ENCODE data around the gene ESCO1.

ESCO1 gene

DNA sequence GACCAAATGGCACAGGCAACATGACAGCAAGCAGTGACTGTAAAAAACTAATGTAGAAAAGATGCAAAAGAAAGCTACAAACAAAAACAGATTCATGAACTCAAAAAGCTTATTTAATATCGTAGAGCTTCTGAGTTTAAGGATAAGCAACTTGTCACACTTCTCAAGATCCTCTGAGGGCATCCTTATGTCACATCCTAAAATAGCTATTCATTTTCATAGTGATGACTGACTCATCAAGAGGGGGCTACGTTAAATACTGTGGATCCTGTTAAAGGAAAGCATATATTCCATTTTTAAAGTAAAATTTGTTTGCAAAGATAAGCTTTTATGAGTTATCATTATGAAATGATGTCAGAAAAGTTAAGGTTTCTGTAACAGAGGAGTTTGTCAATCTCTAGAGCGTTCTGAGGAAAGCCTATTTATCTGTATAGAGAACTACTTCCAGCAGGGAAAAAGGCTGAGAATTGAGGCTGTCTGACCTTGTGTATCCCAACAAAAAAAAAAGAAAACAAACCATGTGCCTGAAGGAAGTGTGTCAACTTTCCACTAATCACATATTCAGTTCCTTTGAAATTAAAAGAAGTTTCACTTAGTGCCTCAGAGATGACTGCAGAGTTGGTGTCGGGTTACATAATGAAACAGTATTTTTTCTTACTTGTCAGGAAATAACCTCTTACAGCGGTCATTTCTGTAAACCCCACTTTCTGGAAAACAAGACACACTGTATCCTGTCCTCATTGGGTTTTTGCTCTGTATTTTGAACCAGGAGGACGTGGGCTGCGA is 115.5 kb downstream of the ESCO1 start:
- no peak for DNase-seq

DNA sequence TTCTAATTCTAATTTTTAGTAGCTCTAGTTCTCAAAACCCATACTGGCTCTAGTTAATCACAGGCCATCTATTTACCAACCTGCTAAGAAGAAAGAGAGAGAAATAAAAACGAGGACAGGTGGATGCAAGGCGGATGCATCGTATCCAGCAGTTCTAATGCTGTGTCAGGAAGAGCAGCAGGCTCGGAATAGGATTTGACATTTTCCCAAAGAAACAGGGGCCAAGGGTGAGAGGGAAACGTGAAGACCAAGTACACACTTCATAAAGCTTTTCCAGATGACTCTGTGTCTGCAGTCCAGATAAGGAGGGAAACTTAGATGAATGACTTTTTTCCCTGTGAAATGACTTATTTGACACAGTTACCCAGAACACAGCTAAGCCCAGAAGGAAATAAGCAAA is 117.5 kb downstream of the ESCO1 start:
- no peak for DNase-seq

- DNase-seq: no peak
These were observed 118.8 kb downstream of the ESCO1 start for GRCh38 chr18:21481739-21482138.

- DNase-seq: no peak
These were observed 120.8 kb downstream of the ESCO1 start for GRCh38 chr18:21479721-21480120.
